ENCODE data around the gene PLAGL2.

GRCh38 chr20:32152421-32153155 is 55.0 kb downstream of the PLAGL2 start:
- TF ChIP-seq CTCF (IDR thresholded peaks at IDR 0.05; ENCODE audit: low read depth, low read length) (no peak), EZH2phosphoT487 (IDR thresholded peaks at IDR 0.05; ENCODE audit: low read depth) (no peak)
